Activated naive CD4-positive, alpha-beta T cell treated with anti-CD3 and anti-CD28 coated beads, Interleukin-2, amount 50 U/mL, for 16 hours (primary cell): Measurements from ENCODE around the gene STYXL2.
A peak's percentile ranks its signal among the peaks of the same experiment; 100 is the strongest.

Experiments used
- DNase-seq: peaks from one replicate; pipeline ENCODE4 v3.0.0-alpha.2; 2020

STYXL2 gene

GRCh38 chr1:167111868-167112709, 18.2 kb downstream of the STYXL2 start:
- no peak for DNase-seq

GRCh38 chr1:167114725-167115124, 20.9 kb downstream of the STYXL2 start:
- no peak for DNase-seq

- DNase-seq: no peak
These were observed 21.8 kb downstream of the STYXL2 start for GRCh38 chr1:167115655-167116054.

GRCh38 chr1:167116174-167116573, 22.3 kb downstream of the STYXL2 start:
- DNase-seq: no peak

- no peak for DNase-seq
These were observed 23.4 kb downstream of the STYXL2 start for GRCh38 chr1:167117225-167117624.

GRCh38 chr1:167118188-167118587, 24.3 kb downstream of the STYXL2 start:
- DNase-seq: no peak

GRCh38 chr1:167119696-167120095, 25.8 kb downstream of the STYXL2 start:
- no peak for DNase-seq

- DNase-seq: peak; percentile 19
These were observed 27.0 kb downstream of the STYXL2 start for GRCh38 chr1:167120899-167121298.

- DNase-seq: peak; percentile 39
These were observed 27.7 kb downstream of the STYXL2 start for GRCh38 chr1:167121375-167122120.

- no peak for DNase-seq
These were observed 28.2 kb downstream of the STYXL2 start for GRCh38 chr1:167122121-167122480.

- DNase-seq: no peak
These were observed 28.7 kb downstream of the STYXL2 start for GRCh38 chr1:167122568-167122967.

GRCh38 chr1:167126317-167126716, 32.4 kb downstream of the STYXL2 start:
- no peak for DNase-seq

GRCh38 chr1:167126811-167127210, 32.9 kb downstream of the STYXL2 start:
- no peak for DNase-seq

GRCh38 chr1:167127236-167127635, 33.4 kb downstream of the STYXL2 start:
- no peak for DNase-seq

- no peak for DNase-seq
These were observed 33.8 kb downstream of the STYXL2 start for GRCh38 chr1:167127661-167128060.

GRCh38 chr1:167128261-167129227, 34.7 kb downstream of the STYXL2 start:
- no peak for DNase-seq

- no peak for DNase-seq
These were observed 37.1 kb downstream of the STYXL2 start for GRCh38 chr1:167130829-167131510.

- no peak for DNase-seq
These were observed 38.6 kb downstream of the STYXL2 start for GRCh38 chr1:167132301-167133010.

- DNase-seq: no peak
These were observed 41.5 kb downstream of the STYXL2 start for GRCh38 chr1:167135281-167135840.

- DNase-seq: no peak
These were observed 42.3 kb downstream of the STYXL2 start for GRCh38 chr1:167136191-167136614.

GRCh38 chr1:167136806-167137205, 42.9 kb downstream of the STYXL2 start:
- no peak for DNase-seq
